MCF 10A (cell line): ENCODE results near the gene BCL2. TPM values are rescaled to one million over a fixed set of nuclear protein-coding genes. Genes with fewer than 3 reads are reported as not detected.
"Not testable (repeated sequence)": the region's sequence is repeated elsewhere in the genome, so short reads cannot be mapped to it uniquely, and the experiment has no call there.

Source experiments
- BruUV-seq: library from RNA; stranded (reverse); fragments of 400-500 nt; replicated peaks from 2 replicates; lab custom pipeline; 2021; lab: Mats Ljungman, UMichigan
- CTCF ChIA-PET: fragments of 300-600 bp; sonication (Branson Sonifier 250); formaldehyde crosslinking; extraction: SDS; loops from one replicate; lab custom pipeline; 2021; ENCODE audit warnings: antibody characterized with exemption, inconsistent platforms; lab: Yijun Ruan, JAX
- POLR2A ChIA-PET: fragments of 300-600, 350-650 bp; sonication (Branson Sonifier 250); formaldehyde crosslinking; extraction: SDS; loops from one replicate; lab custom pipeline; 2020; ENCODE audit warnings: antibody characterized with exemption, inconsistent platforms; lab: Yijun Ruan, JAX
- DNase-seq: peaks from one replicate; pipeline ENCODE4 v3.0.0-alpha.2; 2018; ENCODE audit not compliant: unreplicated experiment
- H3K27ac Mint-ChIP-seq: one replicate; pipeline ENCODE4 v1.8.0; 2022; ENCODE audit warnings: mild to moderate bottlenecking, low read depth, mixed read lengths; ENCODE audit not compliant: unreplicated experiment
- H3K27me3 Mint-ChIP-seq: one replicate; pipeline ENCODE4 v1.8.0; 2022; ENCODE audit warnings: mixed read lengths; ENCODE audit not compliant: insufficient read depth, unreplicated experiment
- H3K36me3 Mint-ChIP-seq: one replicate; pipeline ENCODE4 v1.8.0; 2022; ENCODE audit warnings: mild to moderate bottlenecking, moderate library complexity, mixed read lengths; ENCODE audit not compliant: insufficient read depth, unreplicated experiment
- H3K4me1 Mint-ChIP-seq: one replicate; pipeline ENCODE4 v1.8.0; 2022; ENCODE audit warnings: mixed read lengths; ENCODE audit not compliant: insufficient read depth, unreplicated experiment
- H3K4me3 Mint-ChIP-seq: one replicate; pipeline ENCODE4 v1.8.0; 2022; ENCODE audit warnings: mild to moderate bottlenecking, moderate library complexity, mixed read lengths; ENCODE audit not compliant: unreplicated experiment
- H3K9me3 Mint-ChIP-seq: one replicate; pipeline ENCODE4 v1.8.0; 2022; ENCODE audit warnings: mixed read lengths; ENCODE audit not compliant: unreplicated experiment
- intact Hi-C: fragments of 100-400 bp; cut with micrococcal nuclease; formaldehyde crosslinking; loops from 2 replicates; pipeline ENCODE4 v1.14.1; 2022
- total RNA-seq: library from RNA; stranded (reverse); gene quantifications from 2 replicates; pipeline ENCODE4 v1.2.3, GENCODE V29; 2022
- TF ChIP-seq, protein P1 (sequence below): fragments of 200-600 bp; IDR thresholded peaks from one replicate; pipeline ENCODE4 v1.8.0; 2022; ENCODE audit warnings: antibody characterized with exemption, mild to moderate bottlenecking; ENCODE audit not compliant: unreplicated experiment

Gene BCL2
- total RNA-seq, 1 experiment from 2014 or later: 3.0 TPM

DNA sequence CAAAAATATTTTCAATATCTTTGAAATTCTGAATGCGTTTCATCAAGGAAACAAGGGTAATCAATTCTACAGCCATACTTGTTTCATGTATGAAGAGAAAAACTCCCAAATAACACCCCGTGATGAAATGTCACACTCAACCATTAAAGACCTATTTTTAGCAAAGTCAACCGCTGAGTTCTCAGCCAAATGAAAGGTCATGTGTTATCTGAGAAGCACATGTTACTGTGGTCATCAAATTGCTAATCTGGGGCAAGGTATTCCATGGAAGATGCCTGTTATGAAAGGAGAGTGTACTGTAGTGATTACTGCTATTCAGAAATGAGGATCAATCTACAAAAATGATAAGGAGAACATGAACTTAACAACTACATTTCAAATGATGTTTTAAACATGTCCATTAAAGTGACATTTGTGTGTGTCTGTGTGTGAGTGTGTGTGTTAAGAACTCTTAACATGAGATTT, 126.7 kb downstream of the BCL2 start:
- Mint-ChIP-seq H3K27me3 (no peaks in the 10 kb centered on the region), H3K9me3 (no peaks in the 10 kb centered on the region), H3K27ac (no peak overlapping the region), H3K4me3 (no peak overlapping the region), H3K4me1 (no peaks in the 10 kb centered on the region), H3K36me3 (no peaks in the 10 kb centered on the region)
- CTCF ChIA-PET: no interaction called here
- TF ChIP-seq, protein P1, sequence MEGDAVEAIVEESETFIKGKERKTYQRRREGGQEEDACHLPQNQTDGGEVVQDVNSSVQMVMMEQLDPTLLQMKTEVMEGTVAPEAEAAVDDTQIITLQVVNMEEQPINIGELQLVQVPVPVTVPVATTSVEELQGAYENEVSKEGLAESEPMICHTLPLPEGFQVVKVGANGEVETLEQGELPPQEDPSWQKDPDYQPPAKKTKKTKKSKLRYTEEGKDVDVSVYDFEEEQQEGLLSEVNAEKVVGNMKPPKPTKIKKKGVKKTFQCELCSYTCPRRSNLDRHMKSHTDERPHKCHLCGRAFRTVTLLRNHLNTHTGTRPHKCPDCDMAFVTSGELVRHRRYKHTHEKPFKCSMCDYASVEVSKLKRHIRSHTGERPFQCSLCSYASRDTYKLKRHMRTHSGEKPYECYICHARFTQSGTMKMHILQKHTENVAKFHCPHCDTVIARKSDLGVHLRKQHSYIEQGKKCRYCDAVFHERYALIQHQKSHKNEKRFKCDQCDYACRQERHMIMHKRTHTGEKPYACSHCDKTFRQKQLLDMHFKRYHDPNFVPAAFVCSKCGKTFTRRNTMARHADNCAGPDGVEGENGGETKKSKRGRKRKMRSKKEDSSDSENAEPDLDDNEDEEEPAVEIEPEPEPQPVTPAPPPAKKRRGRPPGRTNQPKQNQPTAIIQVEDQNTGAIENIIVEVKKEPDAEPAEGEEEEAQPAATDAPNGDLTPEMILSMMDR: no peak
- DNase-seq: no peak
- POLR2A ChIA-PET: no interaction called here
- intact Hi-C loops: no loop called here
- no TSS peak for BruUV-seq

DNA sequence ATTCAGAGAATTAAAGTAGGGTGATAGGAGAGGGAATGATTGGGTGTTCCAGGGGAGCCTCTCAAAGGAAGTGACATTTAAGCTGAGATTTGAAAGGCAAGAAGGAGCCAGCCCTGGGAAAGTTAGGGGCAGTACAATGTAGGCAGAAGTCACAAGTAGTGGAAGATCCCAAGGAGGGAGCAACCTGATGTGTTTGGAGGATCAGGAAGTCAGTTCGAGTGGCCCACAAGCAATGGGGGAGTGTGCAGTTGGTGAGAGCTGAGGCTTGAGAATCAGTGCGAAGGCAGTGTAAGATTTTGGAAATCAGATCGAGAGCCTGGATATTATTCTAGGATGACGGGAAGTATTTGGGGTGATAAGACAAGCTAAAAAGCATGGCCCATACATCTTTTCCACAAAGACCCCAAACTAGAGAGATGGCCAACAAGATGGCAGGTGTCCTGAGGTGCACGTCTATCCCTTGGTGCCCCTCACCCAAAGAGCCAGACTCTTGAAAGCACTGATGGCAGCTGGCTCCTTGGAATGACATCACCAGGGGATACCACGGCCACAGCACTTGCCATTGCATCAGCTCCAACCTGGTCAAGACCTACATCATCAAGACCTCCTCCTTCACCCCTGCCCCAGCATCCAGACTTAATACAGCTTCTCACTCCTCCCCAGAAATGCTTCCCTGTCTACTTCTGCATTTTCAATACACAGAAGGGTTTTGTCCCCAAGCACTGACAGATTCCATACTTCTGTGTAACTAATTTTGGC, 127.3 kb downstream of the BCL2 start:
- H3K4me3 Mint-ChIP-seq: no peak overlapping the region
- TF ChIP-seq, protein P1: no peak
- H3K27me3 Mint-ChIP-seq: no peaks in the 10 kb centered on the region
- no peak for DNase-seq
- POLR2A ChIA-PET: no interaction called here
- BruUV-seq: no TSS peak
- no peaks in the 10 kb centered on the region for H3K36me3 Mint-ChIP-seq
- CTCF ChIA-PET: no interaction called here
- intact Hi-C loops: no loop called here
- H3K4me1 Mint-ChIP-seq: no peaks in the 10 kb centered on the region
- no peaks in the 10 kb centered on the region for H3K9me3 Mint-ChIP-seq
- no peak overlapping the region for H3K27ac Mint-ChIP-seq

DNA sequence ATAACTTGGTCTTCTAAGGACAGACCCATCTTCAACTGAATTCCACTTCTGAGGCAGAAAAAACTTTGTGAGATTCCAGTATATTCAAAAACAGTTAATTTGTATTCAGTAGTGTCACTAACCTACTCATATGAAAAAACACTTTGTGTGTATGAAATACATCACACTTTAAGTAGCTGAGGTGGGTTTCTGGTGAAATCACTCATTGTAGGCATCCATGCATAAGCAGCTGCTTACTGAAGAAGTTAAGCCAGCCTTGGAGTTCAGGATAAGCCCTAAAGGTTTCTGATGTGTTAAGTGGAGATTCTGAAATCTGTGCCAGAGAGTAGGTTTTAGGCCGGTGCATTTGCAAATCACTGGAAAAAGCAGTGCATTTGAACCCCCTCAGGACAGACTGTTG, 128.2 kb downstream of the BCL2 start:
- Mint-ChIP-seq H3K27ac (no peak overlapping the region), H3K9me3 (no peaks in the 10 kb centered on the region), H3K27me3 (no peaks in the 10 kb centered on the region), H3K36me3 (no peaks in the 10 kb centered on the region), H3K4me1 (peaks cover 6% of the 10 kb centered on the region), H3K4me3 (no peak overlapping the region)
- no peak for DNase-seq
- POLR2A ChIA-PET: interaction anchor here (0.6 kb wide), 1 partner anchor 57 kb away, joined by 3 read pairs; no protein-coding TSS in a partner anchor
- CTCF ChIA-PET: no interaction called here
- no TSS peak for BruUV-seq
- TF ChIP-seq, protein P1: no peak
- intact Hi-C loops: no loop called here

DNA sequence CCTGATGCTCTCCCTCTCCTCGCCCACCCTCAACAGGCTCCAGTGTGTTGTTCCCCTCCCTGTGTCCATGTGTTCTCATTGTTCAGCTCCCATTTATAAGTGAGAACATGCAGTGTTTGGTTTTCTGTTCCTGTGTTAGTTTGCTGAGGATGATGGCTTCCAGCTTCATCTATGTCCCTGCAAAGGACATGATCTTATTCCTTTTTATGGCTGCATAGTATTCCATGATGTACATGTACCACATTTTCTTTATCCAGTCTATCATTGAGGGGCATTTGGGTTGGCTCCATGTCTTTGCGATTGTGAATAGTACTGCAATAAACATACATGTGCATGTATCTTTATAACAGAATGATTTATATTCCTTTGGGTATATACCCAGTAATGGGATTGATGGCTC, 128.7 kb downstream of the BCL2 start:
- BruUV-seq, DNase-seq, H3K27ac Mint-ChIP-seq, CTCF ChIA-PET, intact Hi-C loops, H3K4me1 Mint-ChIP-seq, H3K9me3 Mint-ChIP-seq, H3K27me3 Mint-ChIP-seq, H3K36me3 Mint-ChIP-seq, H3K4me3 Mint-ChIP-seq: not testable (repeated sequence)
- POLR2A ChIA-PET: interaction anchor here (0.6 kb wide), 1 partner anchor 56 kb away, joined by 3 read pairs; no protein-coding TSS in a partner anchor
